Left lung (tissue), 10 donors: Measurements from ENCODE around the gene SLC12A1. TPM values are rescaled to one million over a fixed set of nuclear protein-coding genes. Genes with fewer than 3 reads are reported as not detected.

ENCODE experiments used
- ATAC-seq: fragments of 200-7000 bp; cut with Tn5 transposase; one replicate; pipeline ENCODE4 v1.9.1; 2020; ENCODE audit warnings: moderate library complexity
- DNase-seq, 4 donors: peaks; one replicate each; pipeline ENCODE4 v3.0.0-alpha.2; 2013 to 2020
- H3K27ac ChIP-seq, 2 donors: fragments of 200-600 bp; sonication (generic) in 1 of 2; one replicate each; pipeline versions ENCODE4 v1.5.0 to v1.8.0; 2020 to 2021
- H3K27me3 ChIP-seq, 2 donors: fragments of 200-600 bp; sonication (generic) in 1 of 2; one replicate each; pipeline versions ENCODE4 v1.5.0 to v1.8.0; 2020 to 2021
- H3K36me3 ChIP-seq, 2 donors: fragments of 200-600 bp; sonication (generic) in 1 of 2; one replicate each; pipeline versions ENCODE4 v1.5.0 to v1.8.0; 2020 to 2021
- H3K4me1 ChIP-seq, 2 donors: fragments of 200-600 bp; one replicate each; pipeline ENCODE4 v1.8.0; 2021
- H3K4me3 ChIP-seq, 2 donors: fragments of 200-600 bp; sonication (generic) in 1 of 2; one replicate each; pipeline versions ENCODE4 v1.5.0 to v1.8.0; 2020 to 2021; ENCODE audit warnings: mild to moderate bottlenecking in 1 of 2
- H3K9me3 ChIP-seq, 2 donors: fragments of 200-600 bp; sonication (generic) in 1 of 2; one replicate each; pipeline versions ENCODE4 v1.5.0 to v1.8.0; 2020 to 2021
- intact Hi-C, 2 donors: fragments of 100-400 bp; cut with DNase I; formaldehyde crosslinking; loops; one replicate each; pipeline versions ENCODE4 v1.11.2 to v1.14.2; 2022
- polyA plus RNA-seq, 6 donors: library from polyadenylated mRNA; unstranded; fragments of 120-200 nt; gene quantifications; one replicate each; pipeline ENCODE4 v1.2.1, GENCODE V29; 2013; ENCODE audit not compliant: insufficient read length in 6 of 6
- total RNA-seq, 2 donors: library from RNA; stranded (reverse); fragmentation: NEBNext Ultra II Directional; extraction: Animal tissue kit (Norgen Biotek cat#: 25700); gene quantifications; one replicate each; pipeline ENCODE4 v1.2.1, GENCODE V29; 2021
- TF ChIP-seq, protein P1 (sequence below), 2 donors: fragments of 200-600 bp; sonication (generic) in 1 of 2; IDR thresholded peaks; one replicate each; pipeline versions ENCODE4 v1.5.0 to v1.8.0; 2021; ENCODE audit warnings: antibody characterized with exemption in 2 of 2
- donor health status: DM: no; HTN: yes; CAD: no.
- donor health status: DM: no; HTN: no; CAD: no.

The SLC12A1 gene
- total and polyA plus RNA-seq, 8 donors: 0.26 to 3.6 (median 0.83) TPM; not detected in 2

- Histone ChIP-seq H3K4me3 (no peak overlapping the region), H3K4me1 (no peaks in the 10 kb centered on the region), H3K36me3 (no peaks in the 10 kb centered on the region), H3K9me3 (no peaks in the 10 kb centered on the region), H3K27me3 (peaks cover 0 to 13% of the 10 kb centered on the region in 2 donors), H3K27ac (no peak overlapping the region)
- DNase-seq: no peak
- no peak for ATAC-seq
- TF ChIP-seq, protein P1, sequence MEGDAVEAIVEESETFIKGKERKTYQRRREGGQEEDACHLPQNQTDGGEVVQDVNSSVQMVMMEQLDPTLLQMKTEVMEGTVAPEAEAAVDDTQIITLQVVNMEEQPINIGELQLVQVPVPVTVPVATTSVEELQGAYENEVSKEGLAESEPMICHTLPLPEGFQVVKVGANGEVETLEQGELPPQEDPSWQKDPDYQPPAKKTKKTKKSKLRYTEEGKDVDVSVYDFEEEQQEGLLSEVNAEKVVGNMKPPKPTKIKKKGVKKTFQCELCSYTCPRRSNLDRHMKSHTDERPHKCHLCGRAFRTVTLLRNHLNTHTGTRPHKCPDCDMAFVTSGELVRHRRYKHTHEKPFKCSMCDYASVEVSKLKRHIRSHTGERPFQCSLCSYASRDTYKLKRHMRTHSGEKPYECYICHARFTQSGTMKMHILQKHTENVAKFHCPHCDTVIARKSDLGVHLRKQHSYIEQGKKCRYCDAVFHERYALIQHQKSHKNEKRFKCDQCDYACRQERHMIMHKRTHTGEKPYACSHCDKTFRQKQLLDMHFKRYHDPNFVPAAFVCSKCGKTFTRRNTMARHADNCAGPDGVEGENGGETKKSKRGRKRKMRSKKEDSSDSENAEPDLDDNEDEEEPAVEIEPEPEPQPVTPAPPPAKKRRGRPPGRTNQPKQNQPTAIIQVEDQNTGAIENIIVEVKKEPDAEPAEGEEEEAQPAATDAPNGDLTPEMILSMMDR (IDR thresholded peaks at IDR 0.05): no peak
- intact Hi-C loops: no loop called here
These were observed 15.2 kb downstream of the SLC12A1 start for GRCh38 chr15:48221261-48221660.

DNA sequence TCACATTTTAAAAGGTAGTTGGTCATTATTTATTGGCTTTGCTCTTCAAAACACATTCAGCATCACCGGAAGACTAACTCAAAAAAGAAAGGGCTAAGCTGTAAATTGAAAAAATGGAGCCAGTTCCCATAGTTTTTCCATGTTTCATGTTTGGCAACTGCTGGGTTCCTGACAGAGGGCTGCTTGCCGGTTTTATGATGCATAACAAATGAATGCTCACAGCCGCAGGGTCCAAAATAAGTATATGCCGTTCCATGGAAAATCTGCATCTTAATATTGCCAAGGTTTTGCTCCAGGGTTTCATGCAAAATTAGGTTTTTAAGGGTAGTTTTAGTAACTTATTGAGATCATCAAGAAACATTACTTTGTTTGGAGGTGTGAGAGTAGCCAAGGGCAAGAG, 15.8 kb downstream of the SLC12A1 start:
- Histone ChIP-seq H3K27me3 (peaks cover 0 to 13% of the 10 kb centered on the region in 2 donors), H3K27ac (no peak overlapping the region), H3K9me3 (no peaks in the 10 kb centered on the region), H3K36me3 (no peaks in the 10 kb centered on the region), H3K4me3 (no peak overlapping the region), H3K4me1 (no peaks in the 10 kb centered on the region)
- DNase-seq: no peak
- TF ChIP-seq, protein P1 (IDR thresholded peaks at IDR 0.05): no peak
- ATAC-seq: no peak
- intact Hi-C loops: no loop called here

- H3K27me3 ChIP-seq: peaks cover 0 to 13% of the 10 kb centered on the region in 2 donors
- H3K9me3 ChIP-seq: no peaks in the 10 kb centered on the region
- no peaks in the 10 kb centered on the region for H3K36me3 ChIP-seq
- no peak overlapping the region for H3K27ac ChIP-seq
- no peak for DNase-seq
- no peaks in the 10 kb centered on the region for H3K4me1 ChIP-seq
- TF ChIP-seq, protein P1 (IDR thresholded peaks at IDR 0.05): no peak
- no peak overlapping the region for H3K4me3 ChIP-seq
- intact Hi-C loops: no loop called here
- ATAC-seq: no peak
These were observed 16.5 kb downstream of the SLC12A1 start for GRCh38 chr15:48222627-48223026.

- Histone ChIP-seq H3K4me3 (no peak overlapping the region), H3K9me3 (no peaks in the 10 kb centered on the region), H3K27ac (no peak overlapping the region), H3K4me1 (no peaks in the 10 kb centered on the region), H3K36me3 (no peaks in the 10 kb centered on the region), H3K27me3 (peaks cover 0 to 13% of the 10 kb centered on the region in 2 donors)
- TF ChIP-seq, protein P1 (IDR thresholded peaks at IDR 0.05): no peak
- ATAC-seq (no peak), DNase-seq (no peak)
- intact Hi-C loops: no loop called here
These were observed 19.7 kb downstream of the SLC12A1 start for GRCh38 chr15:48225771-48226170.

- Histone ChIP-seq H3K4me3 (no peak overlapping the region), H3K27me3 (no peaks in the 10 kb centered on the region), H3K9me3 (no peaks in the 10 kb centered on the region), H3K36me3 (no peaks in the 10 kb centered on the region), H3K4me1 (no peaks in the 10 kb centered on the region), H3K27ac (no peak overlapping the region)
- ATAC-seq (no peak), DNase-seq (no peak)
- intact Hi-C loops: loop anchor here in 1 of 2 donors (10.0 kb wide), 1 partner anchor 56 kb away; the partner anchor contains the start of gene MYEF2
- TF ChIP-seq, protein P1 (IDR thresholded peaks at IDR 0.05): no peak
These were observed 24.4 kb downstream of the SLC12A1 start for GRCh38 chr15:48230498-48230897.
